22Rv1 (cell line): ENCODE measurements around the gene SKIC2.

ENCODE experiments used
- CTCF ChIP-seq: fragments of 450-650 bp; IDR thresholded peaks from 2 replicates; pipeline ENCODE4 v1.5.1; 2017; ENCODE audit warnings: mild to moderate bottlenecking
- ZFX ChIP-seq: fragments of 450-650 bp; IDR thresholded peaks from 2 replicates; pipeline ENCODE4 v1.6.1; 2017; ENCODE audit warnings: antibody characterized with exemption, borderline replicate concordance

GRCh38 chr6:31963921-31964320 is 4.9 kb downstream of the SKIC2 start:
- no peak for TF ChIP-seq CTCF
- TF ChIP-seq ZFX, result no peak
